Measurements from ENCODE around the gene ARMC6. TPM values are rescaled to one million over a fixed set of nuclear protein-coding genes. Genes with fewer than 3 reads are reported as not detected.

ARMC6 gene
- total RNA-seq, 1 donor from 2014 or later: 19.8 TPM

- no peak for ATAC-seq
These were observed 22.3 kb downstream of the ARMC6 start for GRCh38 chr19:19055701-19056100.

- no peak for ATAC-seq
These were observed 23.4 kb downstream of the ARMC6 start for GRCh38 chr19:19056636-19057275.

DNA sequence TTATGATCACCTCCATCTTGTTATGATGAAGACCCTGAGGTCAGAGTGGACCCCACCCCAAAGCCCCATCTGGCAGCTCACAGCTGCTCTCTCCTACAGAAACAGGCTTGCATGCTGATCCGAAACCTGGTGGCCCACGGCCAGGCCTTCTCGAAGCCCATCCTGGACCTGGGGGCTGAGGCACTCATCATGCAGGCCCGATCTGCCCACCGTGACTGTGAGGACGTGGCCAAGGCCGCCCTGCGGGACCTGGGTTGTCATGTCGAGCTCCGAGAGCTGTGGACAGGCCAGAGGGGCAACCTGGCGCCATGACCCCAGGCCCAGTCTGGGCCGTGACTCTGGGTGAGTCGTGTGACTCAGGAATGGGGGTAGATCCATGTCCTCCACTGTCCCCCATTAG, 23.9 kb downstream of the ARMC6 start:
- no peak for ATAC-seq

GRCh38 chr19:19057720-19058119, 24.3 kb downstream of the ARMC6 start:
- no peak for ATAC-seq

DNA sequence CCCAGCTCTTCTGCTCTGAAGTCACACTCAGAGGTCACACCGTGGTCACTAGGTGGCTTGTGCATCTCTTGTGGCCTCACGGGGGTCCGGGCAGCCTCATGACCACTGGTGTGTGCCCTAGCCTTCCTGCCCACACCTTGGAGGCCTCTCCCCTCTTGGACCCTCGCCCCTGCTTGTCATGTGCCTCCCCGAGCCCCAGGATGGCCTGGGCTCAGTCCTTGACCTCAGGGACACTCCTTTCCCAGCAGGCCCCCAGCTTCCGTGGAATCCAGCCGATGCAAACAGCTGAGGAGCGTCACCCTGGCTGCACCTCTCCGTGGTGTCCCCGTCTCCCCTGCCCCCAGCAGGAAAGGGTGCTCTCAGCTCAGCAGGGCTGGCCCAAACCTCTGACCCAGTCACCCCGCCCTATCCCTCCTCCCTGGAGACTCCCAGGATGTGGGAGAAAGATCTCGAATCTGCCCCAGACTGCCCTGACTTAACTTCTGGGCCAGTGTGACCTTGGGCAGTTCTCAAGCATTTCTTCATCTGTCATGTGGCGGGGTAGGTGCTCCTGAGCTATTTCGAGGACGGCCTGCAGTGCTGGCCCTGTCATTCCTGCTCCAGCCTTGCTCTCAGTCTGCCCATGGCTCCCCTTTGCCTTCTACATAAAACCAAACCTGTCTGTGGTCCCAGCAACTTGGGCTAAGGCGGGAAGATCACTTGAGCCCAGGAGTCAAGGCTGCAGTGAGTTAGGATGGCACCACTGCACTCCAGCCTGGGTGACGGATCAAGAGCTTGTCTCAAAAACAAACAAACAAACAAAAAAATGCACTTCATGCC, 25.8 kb downstream of the ARMC6 start:
- no peak for ATAC-seq

DNA sequence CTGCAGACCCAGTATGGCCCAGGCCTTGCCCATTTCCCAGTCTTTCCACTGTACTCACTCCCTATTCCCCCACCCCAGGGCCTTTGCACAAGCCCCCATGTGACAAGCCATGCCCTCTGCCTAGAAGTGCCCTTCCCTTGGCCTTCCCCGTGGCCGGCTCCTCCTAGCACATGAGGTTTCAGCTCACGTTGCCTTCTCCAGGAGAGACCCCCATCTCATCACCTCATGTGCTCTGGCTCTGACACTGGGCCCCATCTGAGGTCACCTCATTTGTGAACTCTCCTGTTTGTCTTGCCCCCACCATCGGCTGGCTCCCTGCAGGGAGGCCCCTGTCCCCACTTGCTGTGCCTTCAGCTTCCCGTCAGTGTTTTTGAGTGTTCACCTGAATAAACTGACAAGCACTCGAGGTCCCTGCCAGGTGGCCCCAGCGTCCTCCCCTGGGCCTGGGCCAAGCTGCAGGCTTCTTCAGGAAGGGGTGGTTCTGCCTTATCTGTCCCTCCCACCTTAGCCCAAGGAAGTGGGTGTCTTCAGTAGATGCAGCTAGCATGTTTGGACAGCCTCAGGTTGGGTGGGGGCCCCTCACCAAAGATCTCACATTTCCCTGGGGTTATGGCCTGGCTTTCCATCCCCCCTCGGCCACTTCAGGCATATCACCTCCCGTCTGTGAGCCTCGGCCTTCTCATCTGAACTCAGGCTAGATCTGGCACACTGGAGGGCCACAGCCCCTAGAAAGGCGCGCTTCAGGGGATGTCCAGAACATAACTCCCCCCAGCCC, 26.6 kb downstream of the ARMC6 start:
- no peak for ATAC-seq

- ATAC-seq: no peak
These were observed 28.1 kb downstream of the ARMC6 start for GRCh38 chr19:19061506-19061905.

GRCh38 chr19:19062454-19063182, 29.2 kb downstream of the ARMC6 start:
- no peak for ATAC-seq

GRCh38 chr19:19063183-19064097, 30.0 kb downstream of the ARMC6 start, which contains the start of gene SLC25A42:
Gene SLC25A42, plus strand, starts transcription at chr19:19063994. Its CDS starts 32,131 bp downstream, at chr19:19096125.
- peak; percentile 95 for ATAC-seq

DNA sequence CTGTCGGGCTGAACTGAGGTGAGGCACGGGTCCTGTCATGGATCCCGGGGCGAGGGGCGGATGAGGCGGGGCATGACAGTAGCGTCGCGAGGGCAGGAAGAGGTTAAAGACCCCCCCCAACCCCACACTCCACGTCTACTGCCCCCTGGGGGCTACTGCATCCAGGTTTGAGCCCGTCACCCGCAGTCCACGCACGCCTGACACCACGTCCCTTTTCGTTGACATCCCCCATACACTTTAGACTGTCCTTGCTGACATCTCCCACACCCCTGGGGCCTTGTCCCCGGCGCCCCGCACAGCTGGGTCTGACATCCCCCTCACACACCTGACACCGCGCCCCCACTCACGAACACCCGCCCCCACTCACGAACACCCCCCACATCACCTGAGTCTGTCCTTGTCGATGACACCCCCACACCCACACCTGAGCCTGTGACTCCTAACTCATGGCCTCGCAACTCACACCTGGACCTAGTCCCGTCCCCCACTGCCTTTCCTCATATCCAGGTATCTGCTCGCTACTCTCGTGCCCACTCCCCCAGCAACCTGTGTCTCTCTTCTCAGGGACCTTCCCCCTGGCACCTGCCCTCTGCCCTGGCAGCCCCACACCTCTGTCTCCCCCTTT, 30.8 kb downstream of the ARMC6 start:
- peak; percentile 1 for ATAC-seq

DNA sequence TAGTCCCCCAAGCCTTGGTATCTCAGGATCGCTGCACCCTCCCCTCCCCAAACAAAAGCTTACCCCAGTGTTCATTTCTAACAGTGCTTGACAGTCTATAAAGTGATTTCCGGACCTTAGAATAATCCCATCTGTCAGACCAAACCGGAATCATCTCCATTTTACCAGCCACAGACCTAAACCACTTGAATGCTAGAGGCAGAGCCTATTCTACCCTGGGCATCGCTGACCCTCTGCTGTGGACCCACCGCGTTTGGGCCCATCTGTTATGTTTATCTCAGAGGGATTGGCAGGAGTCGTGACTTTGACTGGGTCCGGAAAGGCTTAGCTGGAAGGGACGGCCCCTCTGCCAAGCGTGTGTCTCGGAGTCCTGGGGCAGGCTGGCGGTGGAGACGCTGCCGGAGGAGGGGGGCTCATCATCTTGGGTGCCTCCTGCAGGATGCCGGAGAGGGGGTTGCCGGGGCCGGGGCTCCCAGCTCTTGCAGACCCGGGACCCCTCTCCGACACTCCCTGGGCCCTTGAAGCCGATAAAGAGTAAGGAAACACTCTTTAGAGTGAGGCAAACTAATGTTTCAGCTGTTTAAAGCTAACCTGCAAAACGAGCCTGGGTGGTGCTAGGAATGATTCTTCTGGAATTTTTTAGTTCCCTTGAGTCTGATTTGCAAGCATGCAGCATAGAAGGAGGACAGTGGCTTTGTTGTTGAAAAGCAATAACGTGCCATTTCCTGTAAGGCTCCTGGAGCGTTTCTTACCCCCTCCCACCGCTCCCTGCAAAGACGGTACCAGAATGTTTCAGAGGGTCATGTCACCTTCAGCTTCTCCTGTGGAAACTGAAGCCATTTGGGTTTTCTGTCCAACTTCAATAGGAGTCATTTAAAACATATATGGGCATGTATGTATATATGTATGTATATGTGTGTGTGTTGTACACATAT, 31.7 kb downstream of the ARMC6 start:
- ATAC-seq: no peak

DNA sequence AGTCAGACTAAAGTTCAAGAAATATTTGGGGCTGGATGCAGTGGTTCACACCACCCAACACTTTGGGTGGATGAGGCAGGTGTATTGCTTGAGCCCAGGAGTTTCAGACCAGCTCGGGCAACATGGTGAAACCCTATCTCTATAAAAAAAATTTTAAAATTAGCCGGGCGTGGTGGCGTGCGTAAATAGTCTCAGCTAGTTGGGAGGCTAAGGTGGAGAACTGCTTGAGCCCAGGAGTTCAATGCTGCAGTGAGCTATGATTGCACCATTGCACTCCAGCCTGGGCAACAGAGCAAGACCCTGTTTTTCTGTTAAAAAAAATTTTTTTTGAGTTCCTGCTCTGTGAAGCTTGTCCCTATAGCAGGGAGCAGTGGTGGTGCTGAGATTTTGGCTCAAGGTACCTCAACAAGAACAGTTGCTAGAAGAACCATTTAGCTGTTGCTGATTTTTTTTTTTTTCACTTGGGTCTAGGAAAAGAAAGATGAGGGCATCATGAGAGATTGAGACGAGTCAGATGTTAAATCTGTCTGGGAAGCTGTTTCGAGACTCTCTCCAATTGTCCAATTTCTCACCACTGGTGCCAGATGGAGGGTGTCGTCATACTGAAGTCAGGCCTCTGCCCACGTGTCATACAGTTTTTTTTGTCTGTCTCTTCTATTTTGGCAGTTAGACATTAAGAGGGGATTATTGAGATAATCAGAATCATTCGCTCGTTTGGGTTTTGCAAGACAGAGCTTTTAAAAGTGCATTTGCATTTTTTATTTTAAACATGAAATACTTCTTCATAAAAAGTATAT, 34.1 kb downstream of the ARMC6 start:
- ATAC-seq: no peak

- ATAC-seq: no peak
These were observed 35.6 kb downstream of the ARMC6 start for GRCh38 chr19:19068659-19069654.

DNA sequence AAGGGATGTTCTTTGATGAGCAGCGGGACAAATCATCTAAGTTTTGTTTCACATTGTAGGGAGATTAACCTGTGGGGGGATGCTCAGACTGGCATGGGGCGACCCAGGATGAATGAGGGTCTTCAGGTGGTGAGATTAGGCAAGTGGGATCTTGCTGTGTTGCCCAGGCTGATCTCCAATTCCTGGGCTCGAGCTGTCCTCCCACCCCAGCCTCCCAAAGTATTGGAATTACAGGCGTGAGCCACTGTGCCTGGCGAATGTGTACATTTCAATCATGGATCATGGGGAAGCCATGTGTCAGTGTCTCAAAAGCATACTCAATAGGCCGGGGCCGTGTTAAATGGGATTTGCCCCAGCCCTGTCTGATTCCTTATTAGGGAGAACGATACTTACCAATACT, 38.5 kb downstream of the ARMC6 start:
- no peak for ATAC-seq

DNA sequence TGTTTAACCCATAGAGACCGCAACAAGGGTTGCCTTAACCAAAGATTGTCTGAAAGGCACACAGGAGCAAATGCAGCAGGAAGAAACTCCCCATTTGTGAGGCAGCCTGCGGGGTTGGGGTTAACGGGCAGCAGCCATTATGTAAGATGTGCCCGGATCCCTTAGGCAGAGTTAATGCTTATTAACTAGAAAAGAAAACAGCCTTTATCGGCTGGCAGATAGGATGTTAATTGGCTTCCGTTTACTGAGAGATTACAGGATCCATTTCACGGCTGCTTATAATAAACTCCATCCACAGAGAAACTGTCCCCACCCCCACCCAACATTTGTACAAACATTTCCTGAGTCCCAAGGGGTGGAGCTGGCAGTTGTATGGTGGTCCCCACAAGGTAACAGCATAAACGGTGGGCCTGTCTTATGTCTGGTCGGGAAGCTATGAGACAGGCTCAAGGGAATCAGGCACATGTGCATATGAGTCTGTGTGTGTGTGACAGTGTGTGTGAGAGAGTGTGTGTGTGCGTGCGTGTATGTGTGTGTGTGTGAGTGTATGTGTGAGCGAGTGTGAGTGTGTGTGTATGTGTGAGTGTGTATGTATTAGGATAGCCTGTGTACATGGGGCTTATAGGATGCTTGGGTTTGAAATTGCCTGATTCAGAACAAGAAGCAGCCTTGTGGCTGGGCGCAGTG, 40.9 kb downstream of the ARMC6 start:
- no peak for ATAC-seq

GRCh38 chr19:19075126-19075525, 41.7 kb downstream of the ARMC6 start:
- ATAC-seq: no peak

- ATAC-seq: no peak
These were observed 43.1 kb downstream of the ARMC6 start for GRCh38 chr19:19076476-19076875.

All from esophagus mucosa (tissue), 1 donor.